HG02973 (cell line): ENCODE measurements around the gene ABCA9.
"Not testable (repeated sequence)": the region's sequence is repeated elsewhere in the genome, so short reads cannot be mapped to it uniquely, and the experiment has no call there.

Experiments
- ATAC-seq: cut with Tn5 transposase; IDR thresholded peaks from one replicate; pipeline ENCODE4 v1.9.1; 2021; ENCODE audit warnings: moderate library complexity; ENCODE audit not compliant: unreplicated experiment

Gene ABCA9, protein sequence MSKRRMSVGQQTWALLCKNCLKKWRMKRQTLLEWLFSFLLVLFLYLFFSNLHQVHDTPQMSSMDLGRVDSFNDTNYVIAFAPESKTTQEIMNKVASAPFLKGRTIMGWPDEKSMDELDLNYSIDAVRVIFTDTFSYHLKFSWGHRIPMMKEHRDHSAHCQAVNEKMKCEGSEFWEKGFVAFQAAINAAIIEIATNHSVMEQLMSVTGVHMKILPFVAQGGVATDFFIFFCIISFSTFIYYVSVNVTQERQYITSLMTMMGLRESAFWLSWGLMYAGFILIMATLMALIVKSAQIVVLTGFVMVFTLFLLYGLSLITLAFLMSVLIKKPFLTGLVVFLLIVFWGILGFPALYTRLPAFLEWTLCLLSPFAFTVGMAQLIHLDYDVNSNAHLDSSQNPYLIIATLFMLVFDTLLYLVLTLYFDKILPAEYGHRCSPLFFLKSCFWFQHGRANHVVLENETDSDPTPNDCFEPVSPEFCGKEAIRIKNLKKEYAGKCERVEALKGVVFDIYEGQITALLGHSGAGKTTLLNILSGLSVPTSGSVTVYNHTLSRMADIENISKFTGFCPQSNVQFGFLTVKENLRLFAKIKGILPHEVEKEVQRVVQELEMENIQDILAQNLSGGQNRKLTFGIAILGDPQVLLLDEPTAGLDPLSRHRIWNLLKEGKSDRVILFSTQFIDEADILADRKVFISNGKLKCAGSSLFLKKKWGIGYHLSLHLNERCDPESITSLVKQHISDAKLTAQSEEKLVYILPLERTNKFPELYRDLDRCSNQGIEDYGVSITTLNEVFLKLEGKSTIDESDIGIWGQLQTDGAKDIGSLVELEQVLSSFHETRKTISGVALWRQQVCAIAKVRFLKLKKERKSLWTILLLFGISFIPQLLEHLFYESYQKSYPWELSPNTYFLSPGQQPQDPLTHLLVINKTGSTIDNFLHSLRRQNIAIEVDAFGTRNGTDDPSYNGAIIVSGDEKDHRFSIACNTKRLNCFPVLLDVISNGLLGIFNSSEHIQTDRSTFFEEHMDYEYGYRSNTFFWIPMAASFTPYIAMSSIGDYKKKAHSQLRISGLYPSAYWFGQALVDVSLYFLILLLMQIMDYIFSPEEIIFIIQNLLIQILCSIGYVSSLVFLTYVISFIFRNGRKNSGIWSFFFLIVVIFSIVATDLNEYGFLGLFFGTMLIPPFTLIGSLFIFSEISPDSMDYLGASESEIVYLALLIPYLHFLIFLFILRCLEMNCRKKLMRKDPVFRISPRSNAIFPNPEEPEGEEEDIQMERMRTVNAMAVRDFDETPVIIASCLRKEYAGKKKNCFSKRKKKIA (N-terminal part only)

DNA sequence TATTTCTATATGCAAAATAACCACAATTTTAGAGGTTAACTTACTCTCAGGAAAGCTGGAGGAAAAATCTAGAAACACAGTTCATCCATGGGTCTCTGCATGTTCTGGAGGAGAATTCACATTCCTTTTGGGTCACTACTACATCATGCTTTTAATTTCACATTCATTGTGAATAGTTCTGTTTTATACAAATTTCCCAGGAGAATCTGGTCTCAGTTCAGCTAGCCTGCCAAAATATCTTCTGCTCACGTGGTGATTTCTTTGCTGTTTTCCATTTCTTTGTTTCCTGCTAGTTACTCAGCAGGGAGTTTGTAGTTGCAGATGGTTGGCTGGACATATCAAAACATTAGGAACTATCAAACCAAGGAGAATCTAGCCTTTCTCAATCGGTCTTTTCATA is at the start of gene ABCA9:
Gene ABCA9, minus strand, starts transcription at position 106 of the 400 bp plus-strand sequence. CDS start 9,801 bp downstream, outside the sequence.
- ATAC-seq = no peak

DNA sequence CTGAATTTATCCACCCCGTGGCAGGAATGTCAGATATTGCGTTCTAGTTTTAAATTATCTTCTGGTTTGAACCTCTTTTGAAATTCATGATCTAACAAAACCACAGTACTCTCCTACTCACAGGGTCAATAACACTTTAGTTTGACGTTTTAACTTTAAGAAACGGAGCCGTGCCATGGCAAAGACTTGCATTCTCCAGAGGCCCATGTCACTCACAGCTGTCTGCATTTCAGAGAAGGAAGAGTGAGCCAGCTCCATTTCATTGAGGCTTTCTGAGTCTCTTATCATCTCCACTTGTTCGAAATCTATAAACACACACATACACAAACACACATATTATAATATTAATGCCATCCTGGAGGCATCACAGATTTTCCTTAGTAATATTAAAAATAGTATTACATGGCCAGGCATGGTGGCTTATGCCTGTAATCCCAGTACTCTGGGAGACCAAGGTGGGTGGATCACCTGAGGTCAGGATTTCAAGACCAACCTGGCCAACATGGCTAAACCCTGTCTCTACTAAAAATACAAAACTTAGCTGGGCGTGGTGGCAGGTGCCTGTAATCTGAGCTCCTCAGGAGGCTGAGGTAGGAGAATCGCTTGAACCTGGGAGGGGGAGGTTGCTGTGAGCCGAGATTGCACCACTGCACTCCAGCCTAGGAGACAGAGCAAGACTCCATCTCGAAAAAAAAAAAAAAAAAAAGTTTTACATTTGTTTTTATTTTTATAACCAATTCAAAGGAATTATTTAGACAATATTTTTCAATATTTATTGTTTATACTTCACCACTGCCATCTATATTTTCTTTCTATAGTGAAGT is 45.4 kb upstream of the ABCA9 start:
- no peak for ATAC-seq

DNA sequence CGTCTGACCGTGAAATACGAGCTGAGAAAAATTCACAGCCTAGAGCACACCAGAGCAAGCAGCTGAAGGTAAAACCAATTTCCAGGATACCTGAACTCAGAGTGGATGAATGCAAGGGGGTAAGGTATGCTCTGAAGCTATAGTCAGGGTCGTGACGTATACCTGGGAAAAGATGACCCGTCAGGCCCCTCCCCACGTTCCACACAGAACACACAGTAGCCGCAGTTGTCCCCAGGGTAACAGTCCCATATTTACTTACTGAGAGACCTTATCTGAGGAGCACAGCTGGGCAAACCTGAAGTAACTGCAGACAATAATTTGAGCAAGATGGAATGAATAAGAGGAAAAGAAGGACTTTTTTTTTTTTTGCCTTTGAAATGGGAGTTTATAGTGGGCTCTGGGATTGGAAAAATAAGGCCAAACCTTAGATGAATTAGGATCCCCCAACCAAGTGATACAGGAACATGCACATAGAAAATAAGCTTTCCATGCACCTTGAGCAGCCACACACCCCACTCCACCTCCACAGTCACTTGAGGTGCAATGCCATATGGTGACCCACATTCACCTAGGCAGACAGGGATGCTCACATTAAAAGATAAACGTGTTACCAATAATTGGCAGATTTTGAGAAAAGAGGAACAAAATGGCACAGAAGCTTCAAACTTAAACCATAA is 43.0 kb upstream of the ABCA9 start:
- ATAC-seq = no peak

DNA sequence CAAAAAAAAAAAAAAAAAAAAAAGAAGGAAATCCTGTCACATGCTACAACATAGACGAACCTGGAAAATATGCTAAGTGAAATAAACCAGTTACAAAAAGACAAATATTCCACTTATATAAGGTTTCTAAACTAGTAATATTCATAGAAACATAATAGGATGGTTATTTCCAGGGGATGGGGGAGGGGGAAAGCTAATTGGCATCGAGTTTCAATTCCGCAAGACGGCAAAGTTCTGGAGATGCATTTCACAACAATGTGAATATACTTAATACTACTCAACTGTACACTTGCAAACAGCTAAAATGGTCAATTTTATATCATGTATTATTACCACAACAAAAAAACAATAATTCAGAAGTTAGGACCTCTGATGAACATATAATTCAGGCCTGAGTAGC is 37.9 kb upstream of the ABCA9 start:
- no peak for ATAC-seq

DNA sequence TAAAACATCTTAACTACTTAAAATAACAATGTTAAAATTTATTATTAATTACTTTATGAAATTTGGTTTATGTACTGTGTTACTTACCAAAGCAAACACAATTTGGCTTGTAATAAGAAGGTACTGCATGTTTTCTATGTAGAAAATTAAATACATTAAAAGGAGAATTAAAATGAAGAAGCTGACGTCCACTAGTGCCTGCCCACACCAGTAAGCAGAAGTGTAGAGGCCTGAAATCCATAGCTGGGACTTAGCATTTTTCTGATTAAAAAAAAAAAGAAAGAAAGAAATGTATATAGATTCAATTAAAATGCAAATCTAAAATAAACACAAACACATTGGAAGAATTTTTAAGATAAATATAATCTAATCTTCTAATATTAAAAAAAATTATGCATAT is 35.8 kb upstream of the ABCA9 start:
- ATAC-seq = no peak

DNA sequence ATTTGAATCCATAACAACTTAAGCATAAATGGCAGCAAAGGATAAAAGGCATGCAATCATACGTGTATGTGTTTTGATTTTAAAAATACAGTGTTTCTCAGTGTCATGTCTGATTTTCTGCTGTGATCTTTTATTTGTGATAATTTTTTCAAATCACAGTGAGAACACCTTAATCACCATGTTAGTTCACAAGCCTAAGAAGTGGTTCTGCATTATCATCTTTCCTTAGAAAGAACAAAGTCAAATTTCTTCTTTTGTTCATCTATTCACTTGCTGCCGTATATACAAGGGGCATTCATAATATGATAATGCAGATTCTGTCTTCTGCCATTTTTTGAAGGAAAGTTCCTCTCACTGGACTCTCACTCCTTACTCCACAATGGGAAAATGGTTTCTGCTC is 33.3 kb upstream of the ABCA9 start:
- ATAC-seq = no peak

DNA sequence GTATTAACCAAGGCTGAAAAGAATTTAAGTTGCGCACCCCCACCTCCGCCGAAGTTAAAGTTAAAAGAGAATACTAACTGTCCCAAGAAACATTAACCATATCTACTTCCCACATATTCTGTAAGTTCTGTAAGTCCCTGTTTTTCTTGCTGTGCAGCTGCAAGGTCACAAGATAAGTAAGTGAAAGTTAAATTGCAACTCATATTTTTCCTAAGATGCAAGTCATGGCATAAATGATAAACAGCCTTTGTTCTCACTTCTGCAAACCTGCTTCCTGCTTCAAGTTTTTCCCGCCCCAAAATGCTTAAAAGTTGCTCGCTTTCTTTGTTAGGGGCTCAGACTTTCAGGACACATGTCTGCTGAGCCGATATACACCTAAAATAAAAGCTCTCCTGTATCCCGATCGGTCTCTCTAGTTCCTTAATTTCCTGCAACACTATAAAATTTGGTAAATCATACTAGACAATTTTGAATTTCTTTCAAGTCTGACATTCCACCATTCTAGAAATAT is 32.6 kb upstream of the ABCA9 start:
- ATAC-seq = no peak

DNA sequence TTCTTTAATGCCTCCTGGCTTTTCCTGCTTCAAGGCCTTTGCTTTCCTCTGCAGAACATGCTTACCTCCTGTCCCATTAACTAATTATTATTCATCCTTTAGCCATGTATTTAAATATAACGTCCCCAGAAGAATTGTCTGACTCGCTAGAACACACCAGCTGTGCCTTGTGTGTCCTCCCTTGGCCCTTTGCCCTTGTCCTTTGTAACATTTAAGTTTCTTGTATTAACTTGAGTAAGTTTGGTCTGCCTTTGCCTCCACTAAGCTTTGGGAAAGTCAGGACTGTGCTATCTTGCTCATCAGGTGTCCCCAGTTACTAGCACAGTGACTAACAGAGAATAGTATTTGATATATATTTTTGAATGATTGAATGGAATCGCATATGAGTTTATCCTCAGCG is 29.6 kb upstream of the ABCA9 start:
- no peak for ATAC-seq

DNA sequence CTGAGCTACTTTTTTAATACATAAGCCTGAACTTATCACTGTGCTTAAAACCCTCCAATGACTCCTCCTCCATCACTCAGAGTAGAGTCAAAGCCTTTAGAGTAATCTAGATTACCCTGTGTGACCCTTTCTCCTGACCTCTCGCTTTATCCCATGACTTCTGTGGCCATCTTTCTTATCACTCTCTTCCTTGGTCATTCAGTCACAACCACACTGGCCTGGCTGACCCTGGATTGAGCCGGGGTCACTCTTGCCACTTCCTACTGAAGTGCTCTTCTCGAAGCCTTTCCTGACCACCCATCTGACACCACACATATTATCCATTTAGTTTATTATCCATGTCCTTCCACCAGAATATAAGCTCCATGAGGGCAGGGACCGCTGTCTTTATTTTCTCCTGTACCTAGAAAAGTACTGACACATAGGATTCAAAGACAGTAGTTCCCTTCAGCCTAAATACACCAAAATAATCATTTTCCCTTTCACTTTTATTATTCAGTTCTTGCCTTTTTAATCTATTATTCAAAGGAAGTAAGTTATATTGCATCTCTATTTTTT is 28.0 kb upstream of the ABCA9 start:
- no peak for ATAC-seq

DNA sequence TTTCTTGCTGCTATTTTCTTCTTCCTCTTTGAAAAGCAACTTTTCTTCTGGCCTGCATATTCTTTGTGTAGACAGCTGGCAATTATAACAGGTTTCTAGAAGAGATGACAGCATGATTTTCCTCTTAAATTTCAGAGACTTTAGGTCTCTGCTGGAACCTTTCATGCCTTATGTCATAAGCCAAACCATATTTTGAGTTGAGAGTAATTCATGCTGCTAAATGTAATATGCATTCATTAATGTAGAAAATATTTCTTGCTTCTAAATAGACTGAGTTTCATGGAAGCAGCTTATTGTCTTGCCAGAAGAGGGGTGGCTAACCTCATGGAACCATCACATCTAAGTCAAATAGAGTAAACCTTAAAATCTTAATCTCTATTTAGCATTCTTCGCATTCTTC is 25.9 kb upstream of the ABCA9 start:
- no peak for ATAC-seq

DNA sequence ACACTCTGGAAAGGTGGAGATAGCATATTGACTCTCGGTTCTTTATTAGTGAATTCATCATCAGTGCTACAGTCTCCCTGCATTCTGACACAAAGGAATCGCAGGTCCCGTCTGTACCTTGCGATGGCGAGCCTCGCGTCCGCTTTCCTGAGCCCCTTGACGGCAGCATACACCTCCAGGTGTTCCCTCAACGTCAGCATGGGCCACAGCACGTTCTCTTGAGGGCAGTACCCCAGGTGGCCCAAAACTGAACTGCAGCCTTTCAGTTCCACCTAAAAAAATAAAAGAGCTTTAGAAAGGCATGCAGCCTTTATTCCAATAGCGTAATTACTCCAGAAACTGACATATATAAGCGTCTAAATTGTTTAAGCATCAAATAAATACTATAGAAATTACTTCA is 24.2 kb upstream of the ABCA9 start:
- ATAC-seq = no peak

DNA sequence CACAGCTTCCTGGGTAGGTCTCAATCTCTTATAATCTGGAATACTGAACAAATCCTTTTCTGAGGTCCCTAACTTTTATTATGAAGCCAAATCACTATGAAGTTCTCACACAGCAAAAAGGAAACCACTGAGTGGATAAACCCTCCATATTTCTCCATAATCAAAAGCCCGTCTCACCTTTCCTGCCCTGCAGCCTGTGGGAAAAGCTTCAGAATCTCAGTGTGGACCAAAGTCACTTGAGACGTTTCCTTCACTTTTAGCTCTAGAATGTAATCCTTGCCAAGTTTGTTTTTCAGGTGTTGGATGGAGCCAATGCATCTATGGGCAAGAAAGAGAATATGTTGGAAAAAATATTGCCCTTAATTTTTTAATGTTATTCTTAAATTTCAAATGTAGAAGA is 22.0 kb upstream of the ABCA9 start:
- no peak for ATAC-seq

DNA sequence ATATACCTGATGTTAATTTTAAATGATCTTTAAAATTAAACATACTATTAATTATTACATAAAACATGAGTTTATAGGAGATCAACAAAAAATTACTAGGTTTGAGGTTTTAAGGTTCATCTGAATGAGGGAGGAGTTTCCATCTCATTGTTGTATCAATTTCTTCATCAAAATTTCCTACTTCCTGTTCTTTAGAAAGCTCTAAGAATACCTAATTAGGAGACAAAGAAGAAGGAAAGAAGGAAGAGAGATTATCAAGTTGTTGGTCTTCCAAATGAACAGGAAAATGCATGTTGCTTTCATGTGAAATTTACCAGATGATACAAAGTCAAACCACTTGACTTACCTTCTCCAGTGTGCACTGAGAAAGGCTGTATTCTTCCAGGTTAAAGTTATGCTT is 18.1 kb upstream of the ABCA9 start:
- no peak for ATAC-seq

DNA sequence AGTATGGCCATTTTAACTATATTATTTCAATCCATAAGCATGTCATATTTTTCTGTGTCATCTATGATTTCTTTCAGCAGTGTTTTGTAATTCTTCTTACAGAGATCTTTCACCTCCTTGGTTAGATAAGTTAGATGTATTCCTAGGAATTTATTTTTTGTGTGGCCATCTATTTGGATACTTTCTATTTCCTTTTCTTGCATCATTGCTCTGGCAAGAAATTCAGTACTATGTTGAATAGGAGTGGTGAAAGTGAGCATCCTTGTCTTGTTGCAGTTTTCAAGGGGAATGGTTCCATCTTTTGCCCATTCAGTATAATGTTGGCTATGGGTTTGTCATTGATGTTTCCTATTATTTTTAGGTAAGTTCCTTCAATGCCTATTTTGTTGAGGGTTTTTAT is 15.1 kb upstream of the ABCA9 start:
- ATAC-seq = no peak

DNA sequence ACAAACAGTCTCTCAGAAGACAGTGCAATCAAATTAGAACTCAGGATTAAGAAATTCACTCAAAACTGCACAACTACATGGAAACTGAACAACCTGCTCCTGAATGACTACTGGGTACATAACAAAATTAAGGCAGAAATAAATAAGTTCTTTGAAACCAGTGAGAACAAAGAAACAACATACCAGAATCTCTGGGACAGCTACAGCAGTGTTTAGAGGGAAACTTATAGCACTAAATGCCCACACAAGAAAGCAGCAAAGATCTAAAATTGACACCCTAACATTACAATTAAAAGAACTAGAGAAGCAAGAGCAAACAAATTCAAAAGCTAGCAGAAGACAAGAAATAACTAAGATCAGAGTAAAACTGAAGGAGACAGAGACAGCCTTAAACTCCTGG is 12.7 kb upstream of the ABCA9 start:
- not testable (repeated sequence) for ATAC-seq

DNA sequence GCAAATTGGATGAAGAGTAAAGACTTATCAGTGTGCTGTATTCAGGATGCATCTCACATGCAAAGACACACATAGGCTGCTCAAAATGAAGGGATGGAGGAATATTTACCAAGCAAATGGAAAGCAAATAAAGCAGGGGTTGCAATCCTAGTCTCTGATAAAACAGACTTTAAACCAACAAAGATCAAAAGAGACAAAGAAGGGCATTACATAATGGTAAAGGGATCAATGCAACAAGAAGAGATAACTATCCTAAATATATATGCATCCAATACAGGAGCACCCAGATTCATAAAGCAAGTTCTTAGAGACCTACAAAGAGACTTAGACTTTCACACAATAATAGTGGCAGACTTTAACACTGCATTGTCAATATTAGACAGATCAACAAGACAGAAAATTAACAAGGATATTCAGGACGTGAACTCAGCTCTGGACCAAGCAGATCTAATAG is 12.1 kb upstream of the ABCA9 start:
- not testable (repeated sequence) for ATAC-seq

DNA sequence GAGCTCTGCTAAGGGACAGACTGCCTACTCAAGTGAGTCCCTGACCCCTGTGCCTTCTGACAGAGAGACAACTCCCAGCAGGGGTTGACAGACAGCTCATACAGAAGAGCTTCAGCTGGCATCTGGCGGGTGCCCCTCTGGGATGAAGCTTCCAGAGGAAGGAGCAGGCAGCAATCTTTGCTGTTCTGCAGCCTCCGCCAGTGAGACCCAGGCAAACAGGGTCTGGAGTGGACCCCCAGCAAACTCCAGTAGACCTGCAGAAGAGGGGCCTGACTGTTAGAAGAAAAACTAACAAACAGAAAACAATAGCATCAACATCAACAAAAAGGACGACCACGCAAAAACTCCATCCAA is 10.5 kb upstream of the ABCA9 start:
- ATAC-seq = not testable (repeated sequence)

DNA sequence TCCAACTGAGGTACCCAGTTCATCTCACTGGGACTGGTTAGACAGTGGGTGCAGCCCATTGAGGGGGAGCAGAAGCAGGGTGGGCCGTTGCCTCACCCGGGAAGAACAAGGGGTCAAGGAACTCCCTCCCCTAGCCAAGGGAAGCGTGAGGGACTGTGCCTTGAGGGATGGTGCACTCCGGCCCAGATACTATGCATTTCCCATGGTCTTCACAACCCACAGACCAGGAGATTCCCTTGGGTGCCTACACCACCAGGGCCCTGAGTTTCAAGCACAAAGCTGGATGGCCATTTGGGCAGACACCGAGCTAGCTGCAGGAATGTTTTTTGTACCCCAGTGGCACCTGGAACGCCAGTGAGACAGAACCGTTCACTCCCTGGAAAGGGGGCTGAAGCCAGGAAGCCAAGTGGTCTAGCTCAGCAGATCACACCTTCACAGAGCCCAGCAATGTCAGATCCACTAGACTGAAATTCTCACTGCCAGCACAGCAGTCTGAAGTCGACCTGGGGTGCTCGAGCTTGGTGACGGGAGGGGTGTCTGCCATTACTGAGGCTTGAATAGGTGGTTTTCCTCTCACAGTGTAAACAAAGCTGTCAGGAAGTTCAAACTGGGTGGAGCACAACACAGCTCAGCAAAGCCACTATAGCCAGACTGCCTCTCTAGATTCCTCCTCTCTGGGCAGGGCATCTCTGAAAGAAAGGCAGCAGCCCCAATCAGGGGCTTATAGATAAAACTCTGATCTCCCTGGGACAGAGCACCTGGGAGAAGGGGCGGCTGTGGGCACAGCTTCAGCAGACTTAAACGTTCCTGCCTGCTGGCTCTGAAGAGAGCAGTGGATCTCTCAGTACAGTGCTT is 9.9 kb upstream of the ABCA9 start:
- ATAC-seq = not testable (repeated sequence)
